CD14-positive monocyte (primary cell): ENCODE results near the gene ITGB6. TPM values are rescaled to one million over a fixed set of nuclear protein-coding genes. Genes with fewer than 3 reads are reported as not detected.

ENCODE experiments used
- DNase-seq, 3 donors: peaks; one replicate each; pipeline ENCODE4 v3.0.0-alpha.2; 2011 to 2022
- H2AFZ ChIP-seq: 2 replicates; pipeline ENCODE4 v1.6.0; 2012; ENCODE audit warnings: mild to moderate bottlenecking, low read depth, low read length, inconsistent platforms; ENCODE audit not compliant: insufficient read depth, poor library complexity, severe bottlenecking
- H3K27ac ChIP-seq, 2 donors: 1 replicate in 1 of 2; 2 replicates in 1 of 2; pipeline ENCODE4 v1.5.1; 2012 to 2013; ENCODE audit warnings: low read length in 2 of 2, control low read depth in 1 of 2, inconsistent platforms in 1 of 2, low read depth in 1 of 2, mild to moderate bottlenecking in 1 of 2
- H3K27me3 ChIP-seq, 2 donors: one replicate each; pipeline versions ENCODE4 v1.6.0 to v1.6.1; 2011 to 2013; ENCODE audit warnings: low read length in 2 of 2; ENCODE audit not compliant: control insufficient read depth in 2 of 2, insufficient read depth in 2 of 2
- H3K36me3 ChIP-seq, 2 donors: replicated peaks in 1 of 2; 1 replicate in 1 of 2; 2 replicates in 1 of 2; pipeline versions ENCODE4 v1.5.1 to v1.6.1; 2012 to 2013; ENCODE audit warnings: low read length in 2 of 2, control low read depth in 1 of 2, inconsistent platforms in 1 of 2, mild to moderate bottlenecking in 1 of 2; ENCODE audit not compliant: insufficient read depth in 2 of 2, control insufficient read depth in 1 of 2
- H3K4me1 ChIP-seq, 2 donors: 1 replicate in 1 of 2; 2 replicates in 1 of 2; pipeline versions ENCODE4 v1.5.1 to v1.6.1; 2012 to 2013; ENCODE audit warnings: low read length in 2 of 2, control low read depth in 1 of 2, inconsistent platforms in 1 of 2, mild to moderate bottlenecking in 1 of 2, moderate library complexity in 1 of 2; ENCODE audit not compliant: insufficient read depth in 2 of 2, control insufficient read depth in 1 of 2
- H3K4me2 ChIP-seq: replicated peaks from 2 replicates; pipeline ENCODE3; 2012; ENCODE audit warnings: low read length, moderate library complexity, mild to moderate bottlenecking; ENCODE audit not compliant: poor library complexity, severe bottlenecking; ENCODE audit errors: extremely low read depth
- H3K4me3 ChIP-seq, 3 experiments: fragments of 200-600 bp in 1 of 3; sonication (generic) in 1 of 3; replicated peaks in 1 of 3; 1 replicate in 2 of 3; 2 replicates in 1 of 3; pipeline ENCODE4 v1.5.1; 2011 to 2013; ENCODE audit warnings: low read length in 3 of 3, mild to moderate bottlenecking in 3 of 3, control low read depth in 2 of 3, low read depth in 2 of 3, inconsistent platforms in 1 of 3, moderate library complexity in 1 of 3
- H3K79me2 ChIP-seq: 2 replicates; pipeline ENCODE4 v1.6.0; 2012; ENCODE audit warnings: mild to moderate bottlenecking, control low read depth, inconsistent platforms, low read length, moderate library complexity; ENCODE audit not compliant: insufficient read depth
- H3K9ac ChIP-seq: 2 replicates; pipeline ENCODE4 v1.6.0; 2017; ENCODE audit warnings: low read length, mild to moderate bottlenecking; ENCODE audit not compliant: insufficient read depth, poor library complexity, severe bottlenecking
- H3K9me3 ChIP-seq, 2 donors: replicated peaks in 1 of 2; 1 replicate in 1 of 2; 2 replicates in 1 of 2; pipeline versions ENCODE4 v1.5.1 to v1.6.1; 2012 to 2013; ENCODE audit warnings: low read length in 2 of 2, control low read depth in 1 of 2; ENCODE audit not compliant: control insufficient read depth in 1 of 2, insufficient read depth in 1 of 2
- H4K20me1 ChIP-seq: 2 replicates; pipeline ENCODE4 v1.6.0; 2012; ENCODE audit warnings: mild to moderate bottlenecking, low read length, control low read depth, moderate library complexity; ENCODE audit not compliant: insufficient read depth
- H3K27ac Mint-ChIP-seq, 7 donors: one replicate each; pipeline ENCODE4 v1.8.0; 2020; ENCODE audit warnings: mild to moderate bottlenecking in 7 of 7, mixed read lengths in 7 of 7, moderate library complexity in 6 of 7, inconsistent platforms in 2 of 7
- H3K27me3 Mint-ChIP-seq, 3 donors: one replicate each; pipeline ENCODE4 v1.8.0; 2021 to 2022; ENCODE audit warnings: low read depth in 3 of 3, mild to moderate bottlenecking in 3 of 3, mixed read lengths in 3 of 3, moderate library complexity in 3 of 3, inconsistent platforms in 1 of 3
- H3K36me3 Mint-ChIP-seq, 2 donors: one replicate each; pipeline ENCODE4 v1.8.0; 2020; ENCODE audit warnings: mixed read lengths in 2 of 2, inconsistent platforms in 1 of 2, mild to moderate bottlenecking in 1 of 2
- H3K4me1 Mint-ChIP-seq: one replicate; pipeline ENCODE4 v1.8.0; 2020; ENCODE audit warnings: mild to moderate bottlenecking, mixed read lengths
- H3K4me3 Mint-ChIP-seq, 2 donors: one replicate each; pipeline ENCODE4 v1.8.0; 2020; ENCODE audit warnings: mild to moderate bottlenecking in 2 of 2, mixed read lengths in 2 of 2, moderate library complexity in 1 of 2
- H3K9me3 Mint-ChIP-seq, 7 donors: one replicate each; pipeline ENCODE4 v1.8.0; 2020 to 2022; ENCODE audit warnings: mixed read lengths in 7 of 7, mild to moderate bottlenecking in 6 of 7, moderate library complexity in 6 of 7, inconsistent platforms in 2 of 7
- WGBS: methylation state at CpG from one replicate; pipeline ENCODE4 v1.1.5; 2013; ENCODE audit warnings: missing lambda C conversion rate; ENCODE audit not compliant: insufficient coverage; 5-methylcytosine and 5-hydroxymethylcytosine counted together
- intact Hi-C, 2 donors: fragments of 100-400 bp; cut with micrococcal nuclease; formaldehyde crosslinking; loops; one replicate each; pipeline versions ENCODE4 v1.15.0 to v1.15.1; 2023
- polyA plus RNA-seq, 3 donors: library from polyadenylated mRNA; depleted of rRNA in 1 of 3; unstranded in 2 of 3; stranded (reverse) in 1 of 3; fragments of 300-500 nt in 2 of 3; fragments of >200 nt in 1 of 3; fragmentation: Illumina TruSeq in 2 of 3; gene quantifications; 1 replicate in 2 of 3; 2 replicates in 1 of 3; pipeline ENCODE4 v1.2.3, GENCODE V29; 2012 to 2021
- TF ChIP-seq, protein P1 (sequence below): fragments of 200-600 bp; IDR thresholded peaks from one replicate; pipeline ENCODE4 v1.8.0; 2022; ENCODE audit warnings: antibody characterized with exemption, mild to moderate bottlenecking

The ITGB6 gene
- polyA plus RNA-seq, 3 donors, result not detected

DNA sequence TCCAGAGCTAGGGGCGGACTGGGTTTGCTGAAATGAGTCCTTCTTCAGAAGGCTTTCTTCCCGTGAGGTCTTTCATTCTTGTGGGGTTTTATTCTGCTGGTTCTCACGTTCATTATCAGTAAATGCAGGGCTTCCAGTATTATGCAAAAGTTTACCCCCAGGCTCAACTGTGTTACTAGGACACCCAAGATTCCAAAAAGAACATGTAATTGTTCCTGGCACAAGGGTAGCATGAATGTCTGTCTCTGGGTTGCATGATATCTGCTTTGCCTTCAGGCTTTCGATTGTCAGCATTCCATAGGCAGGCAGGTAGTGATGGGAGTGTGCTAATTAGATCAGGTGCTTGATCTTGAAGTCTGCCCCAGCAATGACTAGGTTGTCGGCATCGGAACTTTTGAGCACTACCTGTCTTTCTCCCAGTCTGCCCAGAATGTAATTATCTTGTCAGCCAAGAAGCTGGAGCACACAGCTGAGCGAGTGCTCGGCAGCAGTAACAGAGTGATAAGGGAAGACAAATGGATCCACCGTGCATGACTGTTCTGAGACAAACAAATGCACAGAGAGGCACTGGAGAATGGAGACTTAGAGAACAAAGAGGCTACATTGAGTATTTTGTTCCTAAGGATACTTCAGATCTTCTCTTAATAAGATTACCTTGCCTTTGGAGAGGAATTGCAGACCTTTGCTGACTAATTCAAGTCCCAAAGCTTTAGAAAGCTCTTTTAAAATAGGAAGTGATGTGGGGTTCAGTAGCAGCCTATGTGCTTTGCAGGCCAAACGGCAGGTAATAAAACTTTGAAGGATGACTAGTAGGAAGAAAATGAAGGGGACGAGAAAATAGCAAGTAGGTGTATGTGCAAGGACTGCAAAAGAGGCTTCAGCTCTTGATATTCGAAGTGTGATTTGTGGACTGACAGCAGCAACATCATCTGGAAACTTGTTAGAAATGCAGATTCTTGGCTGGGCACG is 41.9 kb downstream of the ITGB6 start:
- Histone ChIP-seq H2AFZ (no peak overlapping the region), H3K27ac (no peak overlapping the region), H3K9me3 (no peaks in the 10 kb centered on the region), H3K36me3 (no peaks in the 10 kb centered on the region), H3K4me2 (no peak overlapping the region), H3K4me3 (no peak overlapping the region), H4K20me1 (no peaks in the 10 kb centered on the region), H3K27me3 (no peaks in the 10 kb centered on the region), H3K79me2 (no peaks in the 10 kb centered on the region), H3K4me1 (no peaks in the 10 kb centered on the region), H3K9ac (no peak overlapping the region)
- TF ChIP-seq, protein P1, sequence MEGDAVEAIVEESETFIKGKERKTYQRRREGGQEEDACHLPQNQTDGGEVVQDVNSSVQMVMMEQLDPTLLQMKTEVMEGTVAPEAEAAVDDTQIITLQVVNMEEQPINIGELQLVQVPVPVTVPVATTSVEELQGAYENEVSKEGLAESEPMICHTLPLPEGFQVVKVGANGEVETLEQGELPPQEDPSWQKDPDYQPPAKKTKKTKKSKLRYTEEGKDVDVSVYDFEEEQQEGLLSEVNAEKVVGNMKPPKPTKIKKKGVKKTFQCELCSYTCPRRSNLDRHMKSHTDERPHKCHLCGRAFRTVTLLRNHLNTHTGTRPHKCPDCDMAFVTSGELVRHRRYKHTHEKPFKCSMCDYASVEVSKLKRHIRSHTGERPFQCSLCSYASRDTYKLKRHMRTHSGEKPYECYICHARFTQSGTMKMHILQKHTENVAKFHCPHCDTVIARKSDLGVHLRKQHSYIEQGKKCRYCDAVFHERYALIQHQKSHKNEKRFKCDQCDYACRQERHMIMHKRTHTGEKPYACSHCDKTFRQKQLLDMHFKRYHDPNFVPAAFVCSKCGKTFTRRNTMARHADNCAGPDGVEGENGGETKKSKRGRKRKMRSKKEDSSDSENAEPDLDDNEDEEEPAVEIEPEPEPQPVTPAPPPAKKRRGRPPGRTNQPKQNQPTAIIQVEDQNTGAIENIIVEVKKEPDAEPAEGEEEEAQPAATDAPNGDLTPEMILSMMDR, result no peak
- intact Hi-C loops, result no loop called here
- H3K4me3 Mint-ChIP-seq, result no peak overlapping the region
- peaks cover under 1 to 5% (median 2%) of the 10 kb centered on the region in 3 donors for H3K27me3 Mint-ChIP-seq
- no peaks in the 10 kb centered on the region for H3K4me1 Mint-ChIP-seq
- H3K36me3 Mint-ChIP-seq, result no peaks in the 10 kb centered on the region
- no peak overlapping the region for H3K27ac Mint-ChIP-seq
- WGBS, result 90% methylated on average over 10 of the region's 13 CpGs
- DNase-seq, result no peak
- H3K9me3 Mint-ChIP-seq, result peaks cover 0 to 3% (median 0%) of the 10 kb centered on the region in 7 donors

DNA sequence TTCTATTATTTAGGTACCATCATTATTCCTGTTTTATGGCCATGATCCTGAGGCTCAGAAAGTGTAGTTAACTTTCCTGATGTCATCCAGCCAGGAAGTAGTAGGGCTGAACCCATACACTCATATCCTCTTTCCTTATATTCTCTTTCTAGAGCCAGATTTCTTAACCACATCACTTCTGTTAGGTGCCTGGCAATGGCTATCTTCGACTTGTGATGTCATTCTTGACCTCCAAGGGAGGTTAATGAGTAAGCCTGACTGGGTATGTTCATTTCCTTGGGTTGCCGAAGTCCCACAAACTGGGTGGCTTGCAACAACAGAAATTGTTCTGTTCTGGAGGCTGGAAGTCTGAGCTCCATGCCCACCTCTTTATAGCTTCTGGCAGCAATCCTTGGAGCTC is 43.4 kb downstream of the ITGB6 start:
- Histone ChIP-seq H3K9me3 (no peaks in the 10 kb centered on the region), H2AFZ (no peak overlapping the region), H4K20me1 (no peaks in the 10 kb centered on the region), H3K4me3 (no peak overlapping the region), H3K9ac (no peak overlapping the region), H3K4me2 (no peak overlapping the region), H3K36me3 (no peaks in the 10 kb centered on the region), H3K27me3 (no peaks in the 10 kb centered on the region), H3K27ac (no peak overlapping the region), H3K4me1 (no peaks in the 10 kb centered on the region), H3K79me2 (no peaks in the 10 kb centered on the region)
- intact Hi-C loops, result no loop called here
- no peaks in the 10 kb centered on the region for H3K36me3 Mint-ChIP-seq
- no peaks in the 10 kb centered on the region for H3K4me1 Mint-ChIP-seq
- 86% methylated on average over 2 of the region's 2 CpGs for WGBS
- no peak overlapping the region for H3K27ac Mint-ChIP-seq
- H3K27me3 Mint-ChIP-seq, result peaks cover 0 to 2% (median 2%) of the 10 kb centered on the region in 3 donors
- H3K4me3 Mint-ChIP-seq, result no peak overlapping the region
- TF ChIP-seq, protein P1, result no peak
- H3K9me3 Mint-ChIP-seq, result peaks cover 0 to 3% (median 0%) of the 10 kb centered on the region in 7 donors
- no peak for DNase-seq
